ENCODE measurements around the gene PCDH20.
A peak's percentile ranks its signal among the peaks of the same experiment; 100 is the strongest.
"Not testable (repeated sequence)": the region's sequence is repeated elsewhere in the genome, so short reads cannot be mapped to it uniquely, and the experiment has no call there.

The PCDH20 gene

GRCh38 chr13:61415749-61416148 is at the start of gene PCDH20:
Gene PCDH20, minus strand, starts transcription at chr13:61415849. Its CDS starts 691 bp downstream, at chr13:61415158.
- no peak for DNase-seq (ENCODE audit: low read depth)

DNA sequence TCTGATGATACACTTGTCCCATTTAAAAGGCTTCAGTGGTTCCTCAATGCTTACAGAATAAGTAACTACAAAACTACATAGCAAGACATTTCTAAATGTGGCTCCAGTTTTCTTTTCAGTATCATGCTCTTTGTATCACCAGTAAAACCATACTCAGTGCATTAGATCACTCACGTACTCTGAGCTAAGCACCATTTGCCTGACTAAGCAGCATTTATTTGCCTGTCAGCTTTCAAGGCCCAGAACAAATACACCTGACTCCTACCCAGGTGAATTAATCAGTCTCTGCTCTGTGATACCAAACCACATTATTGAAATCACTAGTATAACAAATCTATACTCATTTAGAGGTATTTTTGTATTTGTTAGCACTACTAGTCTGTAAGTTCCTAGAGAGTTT is 47.4 kb upstream of the PCDH20 start:
- DNase-seq (ENCODE audit: low read depth) = no peak
- H3K4me3 ChIP-seq (ENCODE audit: low read depth, low read length) = no peak overlapping the region

More at GRCh38 chr13:61415749-61416148, at the start of gene PCDH20:
- H3K4me3 ChIP-seq (ENCODE audit: low read depth, low read length) = peak within 1 kb of the TSS; percentile 24

DNA sequence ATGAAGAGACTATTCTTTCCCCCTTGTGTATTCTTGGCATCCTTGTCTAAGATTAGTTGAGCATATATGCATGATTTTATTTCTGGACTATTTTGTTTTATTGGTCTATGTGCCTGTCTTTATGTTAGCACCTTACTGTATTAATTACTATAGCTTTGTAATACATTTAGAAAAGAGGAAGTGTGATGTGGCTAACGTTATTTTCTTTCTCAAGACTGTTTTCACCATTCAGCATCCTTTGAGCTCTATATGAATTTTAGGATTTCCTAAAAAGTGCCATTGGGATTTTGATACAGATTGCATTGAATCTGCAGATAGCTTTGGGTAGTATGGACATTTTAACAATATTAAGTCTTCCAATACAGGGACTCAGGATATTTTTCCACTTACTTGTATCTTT is 37.5 kb upstream of the PCDH20 start:
- no peak for DNase-seq (ENCODE audit: low read depth)

DNA sequence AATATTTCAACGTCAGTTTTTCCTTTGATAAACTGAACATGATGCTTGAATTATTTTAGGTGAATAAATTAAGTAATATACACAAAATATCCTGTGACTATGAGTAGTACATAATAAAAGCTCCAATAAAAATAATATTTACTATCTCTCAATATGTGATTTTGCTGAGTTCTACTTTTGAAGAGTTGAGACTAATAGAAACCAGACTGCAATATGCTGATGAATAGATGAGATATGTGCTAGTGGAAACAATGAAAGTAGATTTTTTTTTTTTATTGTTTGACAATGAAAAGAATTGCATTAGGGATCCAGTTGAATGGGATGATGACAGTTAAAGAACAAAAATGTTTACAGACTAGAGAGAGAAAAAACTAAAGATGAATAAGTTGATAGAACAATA is 16.4 kb upstream of the PCDH20 start:
- DNase-seq (ENCODE audit: low read depth) = no peak

More for the DNA sequence above, 37.5 kb upstream of the PCDH20 start:
- no peak overlapping the region for H3K4me3 ChIP-seq (ENCODE audit: low read depth, low read length)

DNA sequence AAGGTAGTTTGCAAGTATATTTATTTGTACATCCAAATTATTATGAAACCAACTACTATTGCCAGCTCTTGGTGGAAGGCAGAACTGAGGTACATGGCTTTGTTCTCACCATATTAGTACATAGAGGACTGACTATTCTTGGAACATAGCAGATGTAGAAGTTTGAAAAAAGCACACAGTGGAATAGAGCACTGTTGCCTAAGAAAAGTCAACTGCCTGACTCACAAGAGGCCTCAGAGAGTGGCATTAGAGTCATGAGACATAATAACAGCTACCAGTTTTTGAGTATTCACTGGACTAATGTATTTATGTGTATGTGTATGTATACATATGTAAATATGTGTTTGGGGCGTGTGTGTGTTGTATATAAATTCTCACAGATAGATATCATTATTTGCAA is 8.3 kb upstream of the PCDH20 start:
- no peak for DNase-seq (ENCODE audit: low read depth)
- H3K4me3 ChIP-seq (ENCODE audit: low read depth, low read length) = no peak overlapping the region

More for the DNA sequence above, 16.4 kb upstream of the PCDH20 start:
- no peak overlapping the region for H3K4me3 ChIP-seq (ENCODE audit: low read depth, low read length)

DNA sequence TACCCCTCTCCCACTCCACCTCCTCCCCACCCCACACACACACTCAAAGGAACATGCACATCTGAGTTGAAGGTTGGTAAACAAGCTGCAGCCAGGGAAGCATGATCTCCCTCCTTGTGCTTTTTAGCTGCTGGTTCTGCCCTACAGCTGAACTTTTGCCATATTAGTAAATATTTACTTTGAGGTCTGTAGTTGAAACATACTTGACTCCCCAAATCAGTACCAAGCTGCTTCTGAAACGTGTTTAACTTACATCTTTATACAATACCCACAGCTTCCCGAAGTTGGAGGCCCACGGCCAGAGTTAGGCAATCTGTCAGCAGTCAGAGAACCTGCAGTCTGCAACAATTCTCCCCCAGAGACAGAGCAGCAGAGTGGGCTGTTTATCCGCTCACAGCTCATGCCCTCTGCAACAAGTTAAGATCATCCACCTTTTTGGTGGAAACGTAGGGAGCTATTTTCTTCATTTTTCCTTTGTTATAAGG is 1.5 kb upstream of the PCDH20 start:
- no peak overlapping the region for H3K4me3 ChIP-seq (ENCODE audit: low read depth, low read length)
- no peak for DNase-seq (ENCODE audit: low read depth)

- H3K4me3 ChIP-seq (ENCODE audit: low read depth, low read length) = peak overlapping the region; percentile 24
Measured at GRCh38 chr13:61415058-61415721, 459 bp downstream of the PCDH20 start.

GRCh38 chr13:61414686-61415057 is 977 bp downstream of the PCDH20 start:
- H3K4me3 ChIP-seq (ENCODE audit: low read depth, low read length) = peak overlapping the region; percentile 24
- DNase-seq (ENCODE audit: low read depth) = no peak

More at GRCh38 chr13:61415058-61415721, 459 bp downstream of the PCDH20 start:
- no peak for DNase-seq (ENCODE audit: low read depth)

DNA sequence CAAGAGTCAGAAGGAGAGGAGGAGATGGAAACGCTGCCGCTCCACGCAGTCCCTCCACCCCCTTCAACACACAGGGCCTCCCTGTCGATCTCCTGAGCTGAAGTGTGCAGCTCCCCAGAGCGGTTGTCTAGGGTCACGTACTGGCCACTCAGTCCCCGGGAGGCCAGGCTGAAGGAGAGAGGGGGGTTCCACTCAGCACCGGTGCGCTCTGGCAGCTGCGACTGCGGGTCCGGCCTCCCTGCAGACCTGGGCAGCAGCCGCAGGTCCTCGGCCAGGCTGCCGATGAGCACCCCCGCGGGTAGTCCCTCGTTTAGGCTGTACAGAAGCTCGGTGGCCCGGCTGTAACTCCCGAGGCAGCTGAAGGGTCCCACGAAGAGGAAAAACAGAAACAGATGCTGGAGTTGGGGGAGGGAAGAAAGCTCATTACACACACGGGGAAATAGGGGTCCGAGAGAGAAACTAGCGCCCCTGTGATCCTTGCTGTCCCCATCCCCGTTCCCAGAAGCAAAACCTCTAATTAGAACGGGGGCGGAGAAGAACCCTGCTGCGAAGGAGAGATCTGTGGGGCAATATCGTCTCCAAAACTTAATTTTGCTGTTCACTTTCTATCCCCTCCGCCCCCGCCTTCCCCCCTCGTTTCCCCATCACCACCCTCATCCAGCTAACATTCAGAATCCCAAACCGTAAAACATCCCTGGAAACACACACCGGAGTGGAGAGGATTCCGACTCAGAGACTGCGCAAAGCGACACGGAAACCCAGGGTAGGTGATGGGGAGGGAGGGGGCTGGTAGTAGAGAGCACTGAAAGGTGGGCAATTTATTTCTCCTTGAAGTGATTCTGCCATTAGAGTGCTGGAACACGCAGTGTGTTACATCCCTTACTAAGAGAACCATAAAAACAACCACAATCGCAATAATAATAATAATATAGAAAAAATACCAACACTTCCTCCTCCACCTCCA is 1.8 kb downstream of the PCDH20 start:
- peak overlapping the region; percentile 30 for H3K4me3 ChIP-seq (ENCODE audit: low read depth, low read length)

GRCh38 chr13:61410669-61411297 is 4.9 kb downstream of the PCDH20 start:
- no peak for DNase-seq (ENCODE audit: low read depth)
- H3K4me3 ChIP-seq (ENCODE audit: low read depth, low read length) = no peak overlapping the region

More for the DNA sequence above, 1.8 kb downstream of the PCDH20 start:
- DNase-seq (ENCODE audit: low read depth) = no peak

DNA sequence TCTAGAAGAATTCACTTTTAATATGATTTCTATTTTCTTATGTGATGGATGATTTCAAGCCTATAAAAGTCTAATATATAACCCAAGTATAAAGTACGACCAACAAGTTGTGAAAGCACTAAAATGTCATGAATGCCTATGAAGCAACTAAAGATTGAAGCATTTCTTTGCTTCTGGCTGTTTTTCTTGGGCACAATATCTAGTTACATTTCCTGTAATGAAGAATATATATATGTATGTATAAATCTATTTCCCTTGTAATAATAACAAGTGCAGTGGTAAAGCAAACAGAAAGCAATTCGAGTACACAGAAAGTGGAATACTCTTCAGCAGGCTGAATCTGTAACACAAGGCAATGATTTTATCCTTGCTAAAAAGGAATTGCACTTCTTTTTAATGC is 5.4 kb downstream of the PCDH20 start:
- no peak for DNase-seq (ENCODE audit: low read depth)
- no peak overlapping the region for H3K4me3 ChIP-seq (ENCODE audit: low read depth, low read length)

DNA sequence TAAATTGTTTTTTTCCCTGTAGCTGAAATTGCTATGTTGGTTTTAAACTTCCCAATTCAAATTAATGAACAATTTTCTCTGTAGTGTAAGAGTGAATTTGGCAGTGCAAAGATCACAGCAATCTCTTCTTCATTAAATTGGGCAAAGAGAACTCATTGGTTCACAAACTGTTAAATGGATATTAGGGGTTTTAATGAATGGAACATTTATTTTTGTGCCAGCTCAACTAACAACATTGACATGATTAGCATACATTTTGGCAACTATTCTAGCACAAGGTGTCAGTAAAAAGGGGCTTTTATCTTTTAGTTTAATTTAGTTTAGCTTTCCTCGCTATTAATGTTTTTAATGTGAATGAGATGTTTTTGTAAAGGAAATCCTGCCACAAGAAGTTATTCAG is 7.1 kb downstream of the PCDH20 start:
- H3K4me3 ChIP-seq (ENCODE audit: low read depth, low read length) = no peak overlapping the region
- no peak for DNase-seq (ENCODE audit: low read depth)

DNA sequence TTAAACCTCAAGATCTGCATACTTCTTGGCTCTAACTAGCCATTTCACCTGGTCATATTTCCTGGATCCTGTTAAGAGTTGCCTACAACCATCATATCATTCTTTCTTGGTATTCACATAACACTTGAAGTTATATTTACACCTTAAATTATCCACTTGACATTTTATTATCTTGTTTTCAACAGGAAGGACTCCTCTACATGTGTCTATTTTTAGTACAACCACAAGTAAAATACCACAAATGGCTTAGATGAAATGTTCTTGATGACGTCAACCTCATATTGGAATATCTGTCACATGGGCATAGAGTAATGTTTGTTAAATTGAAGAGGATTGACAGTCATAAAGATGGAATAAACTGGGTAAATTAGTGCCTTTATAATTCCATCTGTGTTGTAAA is 9.4 kb downstream of the PCDH20 start:
- no peak for DNase-seq (ENCODE audit: low read depth)
- H3K4me3 ChIP-seq (ENCODE audit: low read depth, low read length) = no peak overlapping the region

DNA sequence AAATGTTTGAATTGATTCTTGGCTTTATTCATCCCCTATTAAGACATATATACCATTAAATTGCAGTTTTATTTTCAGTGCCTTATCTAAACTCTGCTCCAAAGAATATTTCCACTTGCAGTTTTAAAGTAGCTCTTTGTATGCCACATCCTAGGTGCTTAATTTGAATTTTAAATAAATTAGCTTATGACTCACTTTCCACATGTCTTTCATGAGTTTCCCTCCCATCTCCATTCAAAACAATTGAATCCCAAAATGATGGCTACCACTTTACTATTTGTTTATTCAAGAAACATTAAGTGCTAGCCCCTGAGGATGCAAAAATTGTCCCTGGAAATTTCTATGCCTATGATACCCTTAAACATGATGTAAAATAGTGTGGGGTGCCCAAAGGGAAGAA is 19.5 kb downstream of the PCDH20 start:
- no peak overlapping the region for H3K4me3 ChIP-seq (ENCODE audit: low read depth, low read length)
- no peak for DNase-seq (ENCODE audit: low read depth)

DNA sequence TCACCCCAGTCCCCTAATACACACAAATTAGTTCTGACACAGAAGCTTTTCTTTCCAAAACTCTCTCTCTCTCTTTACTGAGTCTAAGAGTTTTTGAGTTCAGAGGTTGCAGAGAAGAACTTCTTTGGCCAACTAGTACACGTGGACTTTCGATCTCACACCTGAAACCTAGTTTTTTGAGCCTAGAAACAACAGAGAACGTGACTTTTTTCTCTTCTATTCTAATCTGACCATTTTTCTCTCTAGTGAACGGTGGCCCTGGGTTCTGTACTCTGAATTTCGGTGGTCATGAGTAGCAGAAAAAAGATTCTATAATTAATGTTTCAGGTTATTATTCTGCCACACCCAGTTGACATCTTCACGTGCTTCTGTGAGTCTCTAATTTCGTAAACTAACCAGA is 24.2 kb downstream of the PCDH20 start:
- H3K4me3 ChIP-seq (ENCODE audit: low read depth, low read length) = no peak overlapping the region
- DNase-seq (ENCODE audit: low read depth) = no peak

GRCh38 chr13:61387694-61388093 is 28.0 kb downstream of the PCDH20 start:
- DNase-seq (ENCODE audit: low read depth) = no peak
- H3K4me3 ChIP-seq (ENCODE audit: low read depth, low read length) = no peak overlapping the region

DNA sequence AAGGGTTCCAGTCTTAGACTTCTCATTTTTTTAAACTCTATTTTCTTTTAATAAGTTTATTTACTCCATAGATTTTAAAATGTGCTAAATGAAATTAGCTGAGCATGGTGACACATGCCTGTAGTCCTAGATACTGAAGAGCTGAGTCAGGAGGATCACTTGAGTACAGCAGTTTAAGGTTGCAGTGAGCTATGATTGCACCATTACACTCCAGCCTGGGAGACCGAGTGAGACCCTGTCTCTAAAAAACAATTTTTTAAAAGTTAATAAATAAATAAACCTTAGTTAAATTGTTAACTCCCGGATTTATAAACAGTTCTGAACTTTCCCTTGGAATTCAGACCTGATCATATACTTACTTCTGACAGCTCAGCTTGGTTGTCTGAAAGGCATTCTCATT is 32.5 kb downstream of the PCDH20 start:
- no peak for DNase-seq (ENCODE audit: low read depth)
- H3K4me3 ChIP-seq (ENCODE audit: low read depth, low read length) = no peak overlapping the region

- no peak overlapping the region for H3K4me3 ChIP-seq (ENCODE audit: low read depth, low read length)
- no peak for DNase-seq (ENCODE audit: low read depth)
Measured at GRCh38 chr13:61370520-61370919, 45.1 kb downstream of the PCDH20 start.

DNA sequence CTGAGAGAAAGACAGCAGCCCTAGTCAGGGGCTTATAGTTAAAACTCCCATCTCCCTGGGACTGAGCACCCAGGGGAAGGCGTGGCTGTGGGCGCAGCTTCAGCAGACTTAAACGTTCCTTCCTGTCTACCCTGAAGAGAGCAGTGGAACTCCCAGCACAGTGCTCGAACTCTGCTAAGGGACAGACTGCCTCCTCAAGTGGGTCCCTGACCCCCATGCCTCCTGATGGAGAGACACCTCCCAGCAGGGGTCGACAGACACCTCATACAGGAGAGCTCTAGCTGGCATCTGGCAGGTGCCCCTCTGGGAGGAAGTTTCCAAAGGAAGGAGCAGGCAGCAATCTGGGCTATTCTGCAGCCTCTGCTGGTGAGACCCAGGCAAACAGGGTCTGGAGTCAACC is 51.0 kb downstream of the PCDH20 start:
- not testable (repeated sequence) for H3K4me3 ChIP-seq (ENCODE audit: low read depth, low read length); DNase-seq (ENCODE audit: low read depth)

- H3K4me3 ChIP-seq (ENCODE audit: low read depth, low read length) = no peak overlapping the region
- no peak for DNase-seq (ENCODE audit: low read depth)
Measured at GRCh38 chr13:61362522-61362921, 53.1 kb downstream of the PCDH20 start.

Data from skeletal muscle cell (primary cell).